Right lobe of liver (tissue), 6 donors: ENCODE measurements around the gene ATP12A. TPM values are rescaled to one million over a fixed set of nuclear protein-coding genes. Genes with fewer than 3 reads are reported as not detected.

Source experiments
- ATAC-seq, 4 donors: fragments of 200-7000 bp; cut with Tn5 transposase; one replicate each; pipeline ENCODE4 v1.9.1; 2020; ENCODE audit warnings: mild to moderate bottlenecking in 4 of 4, moderate library complexity in 4 of 4
- DNase-seq, 3 donors: peaks; one replicate each; pipeline ENCODE4 v3.0.0-alpha.2; 2020
- H3K27ac ChIP-seq, 3 donors: fragments of 200-600 bp; one replicate each; pipeline ENCODE4 v1.8.0; 2022
- H3K27me3 ChIP-seq, 2 donors: fragments of 200-600 bp; one replicate each; pipeline ENCODE4 v1.8.0; 2022
- H3K36me3 ChIP-seq, 4 donors: fragments of 200-600 bp; sonication (generic) in 1 of 4; one replicate each; pipeline versions ENCODE4 v1.5.1 to v1.8.0; 2017 to 2022; ENCODE audit warnings: control low read depth in 1 of 4
- H3K4me1 ChIP-seq, 4 donors: fragments of 200-600 bp; sonication (generic) in 1 of 4; one replicate each; pipeline versions ENCODE4 v1.5.1 to v1.8.0; 2017 to 2022; ENCODE audit warnings: control low read depth in 1 of 4
- H3K4me3 ChIP-seq, 3 donors: fragments of 200-600 bp; one replicate each; pipeline ENCODE4 v1.8.0; 2022
- H3K9me3 ChIP-seq, 4 donors: fragments of 200-600 bp; sonication (generic) in 1 of 4; one replicate each; pipeline versions ENCODE4 v1.5.1 to v1.8.0; 2017 to 2022; ENCODE audit warnings: control low read depth in 1 of 4
- CTCF ChIP-seq, 4 donors: fragments of 200-600 bp in 3 of 4; fragments of 450-650 bp in 1 of 4; IDR thresholded peaks; one replicate each; pipeline versions ENCODE4 v1.5.1 to v1.8.0; 2016 to 2022; ENCODE audit warnings: antibody characterized with exemption in 4 of 4, mild to moderate bottlenecking in 2 of 4
- POLR2A ChIP-seq: fragments of 450-650 bp; IDR thresholded peaks from one replicate; pipeline ENCODE4 v1.6.1; 2017; ENCODE audit warnings: antibody characterized with exemption, mild to moderate bottlenecking
- WGBS: methylation state at CpG from one replicate; pipeline ENCODE4 v1.1.6; 2018; ENCODE audit warnings: low coverage, low lambda C conversion rate; ENCODE audit not compliant: insufficient coverage; ENCODE audit errors: missing lambda C conversion rate; 5-methylcytosine and 5-hydroxymethylcytosine counted together
- intact Hi-C, 2 donors: fragments of 100-400 bp; cut with DNase I; formaldehyde crosslinking; loops; one replicate each; pipeline versions ENCODE4 v1.11.2 to v1.14.1; 2022
- total RNA-seq, 6 experiments: library from RNA; depleted of rRNA in 2 of 6; stranded (reverse); fragments of >200 nt in 2 of 6; fragmentation: NEBNext Ultra II Directional in 3 of 6; extraction: Animal tissue kit (Norgen Biotek cat#: 25700) in 3 of 6; gene quantifications; one replicate each; pipeline versions ENCODE4 v1.1.0 to v1.2.4, GENCODE V29; 2016 to 2023
- donor health status: DM: no; HTN: yes; CAD: no.
- donor health status: DM: no; HTN: no; CAD: no.
- donor health status: DM: no; HTN: no; CAD: no.
- donor health status: DM: no; HTN: yes; CAD: no.
- donor health status: DM: no; HTN: yes; CAD: no.

ATP12A gene
- total RNA-seq, 6 experiments from 2014 or later, result not detected

GRCh38 chr13:24683838-24684599 is 3.8 kb downstream of the ATP12A start:
- 3% methylated on average over 4 of the region's 4 CpGs for WGBS
- peak; percentile 88 to 89 (median 88) for ATAC-seq
- Histone ChIP-seq H3K9me3 (no peaks in the 10 kb centered on the region), H3K4me1 (peaks cover 0 to 21% (median 7%) of the 10 kb centered on the region in 4 donors), H3K36me3 (no peaks in the 10 kb centered on the region), H3K4me3 (no peak overlapping the region), H3K27ac (peak overlapping the region in 1 of 3 donors; percentile 52), H3K27me3 (peaks cover 15 to 18% of the 10 kb centered on the region in 2 donors)
- peak; percentile 53 to 64 (median 59) for DNase-seq
- TF ChIP-seq CTCF (IDR thresholded peaks at IDR 0.05) (peak; percentile 52 to 92 (median 84)), POLR2A (no peak)
- intact Hi-C loops, result no loop called here

- H3K9me3 ChIP-seq, result no peaks in the 10 kb centered on the region
- DNase-seq, result no peak
- no peak for TF ChIP-seq CTCF (IDR thresholded peaks at IDR 0.05)
- TF ChIP-seq POLR2A, result no peak
- H3K36me3 ChIP-seq, result no peaks in the 10 kb centered on the region
- H3K27ac ChIP-seq, result no peak overlapping the region
- no peak overlapping the region for H3K4me3 ChIP-seq
- peaks cover 14% of the 10 kb centered on the region in 2 donors for H3K27me3 ChIP-seq
- peaks cover 0 to 21% (median 7%) of the 10 kb centered on the region in 4 donors for H3K4me1 ChIP-seq
- intact Hi-C loops, result no loop called here
- ATAC-seq, result no peak
- 22% methylated on average over 1 of the region's 4 CpGs for WGBS
These were observed 4.4 kb downstream of the ATP12A start for GRCh38 chr13:24684600-24684998.

GRCh38 chr13:24685314-24685713 is 5.1 kb downstream of the ATP12A start:
- Histone ChIP-seq H3K4me1 (peaks cover 0 to 21% (median 7%) of the 10 kb centered on the region in 4 donors), H3K27me3 (peaks cover 7% of the 10 kb centered on the region in 2 donors), H3K27ac (no peak overlapping the region), H3K36me3 (no peaks in the 10 kb centered on the region), H3K9me3 (no peaks in the 10 kb centered on the region), H3K4me3 (no peak overlapping the region)
- WGBS, result 66% methylated on average over 3 of the region's 6 CpGs
- intact Hi-C loops, result no loop called here
- no peak for TF ChIP-seq POLR2A
- TF ChIP-seq CTCF (IDR thresholded peaks at IDR 0.05), result no peak
- ATAC-seq, result no peak
- DNase-seq, result no peak

GRCh38 chr13:24687611-24688010 is 7.4 kb downstream of the ATP12A start:
- 65% methylated on average over 6 of the region's 7 CpGs for WGBS
- intact Hi-C loops, result no loop called here
- ATAC-seq (no peak), DNase-seq (no peak)
- TF ChIP-seq CTCF (IDR thresholded peaks at IDR 0.05) (no peak), POLR2A (no peak)
- H3K4me3 ChIP-seq, result no peak overlapping the region
- H3K27me3 ChIP-seq, result no peaks in the 10 kb centered on the region
- H3K36me3 ChIP-seq, result no peaks in the 10 kb centered on the region
- peaks cover 0 to 15% (median 7%) of the 10 kb centered on the region in 4 donors for H3K4me1 ChIP-seq
- no peaks in the 10 kb centered on the region for H3K9me3 ChIP-seq
- H3K27ac ChIP-seq, result no peak overlapping the region
